Measurements from ENCODE around the gene FLG.

- peak; percentile 53 for TF ChIP-seq CTCF (IDR thresholded peaks at IDR 0.05; ENCODE audit: borderline replicate concordance, extremely low read depth, low read length, poor library complexity, severe bottlenecking)
- no peak for TF ChIP-seq EZH2 (IDR thresholded peaks at IDR 0.05; ENCODE audit: borderline replicate concordance, low read depth, low read length, severe bottlenecking)
Observed at GRCh38 chr1:152348447-152348846, 23.4 kb upstream of the FLG start.

All from DND-41 (cell line).